AG04449 (cell line): ENCODE data around the gene EFL1.

Source experiments
- CTCF ChIA-PET: fragments of 350-600 bp; formaldehyde crosslinking; extraction: SDS; loops from one replicate; lab custom pipeline; 2021; ENCODE audit warnings: antibody characterized with exemption; lab: Yijun Ruan, JAX
- POLR2A ChIA-PET: fragments of 400-600, 350-600 bp; formaldehyde crosslinking; extraction: SDS; loops from one replicate; lab custom pipeline; 2020; ENCODE audit warnings: antibody characterized with exemption, inconsistent platforms; lab: Yijun Ruan, JAX
- DNase-seq: peaks from one replicate; pipeline ENCODE4 v3.0.0-alpha.2; 2010; ENCODE audit warnings: low read depth, low spot score
- H3K4me3 ChIP-seq: 2 replicates; pipeline ENCODE4 v1.5.1; 2011; ENCODE audit warnings: low read depth, mild to moderate bottlenecking, control low read depth, low read length
- TF ChIP-seq, protein P1 (sequence below): IDR thresholded peaks from one replicate; pipeline ENCODE4 v1.5.1; 2011; ENCODE audit warnings: mild to moderate bottlenecking, moderate library complexity, low read length, control low read depth, inconsistent platforms; ENCODE audit not compliant: insufficient read depth; ENCODE audit errors: missing control alignments

Gene EFL1

DNA sequence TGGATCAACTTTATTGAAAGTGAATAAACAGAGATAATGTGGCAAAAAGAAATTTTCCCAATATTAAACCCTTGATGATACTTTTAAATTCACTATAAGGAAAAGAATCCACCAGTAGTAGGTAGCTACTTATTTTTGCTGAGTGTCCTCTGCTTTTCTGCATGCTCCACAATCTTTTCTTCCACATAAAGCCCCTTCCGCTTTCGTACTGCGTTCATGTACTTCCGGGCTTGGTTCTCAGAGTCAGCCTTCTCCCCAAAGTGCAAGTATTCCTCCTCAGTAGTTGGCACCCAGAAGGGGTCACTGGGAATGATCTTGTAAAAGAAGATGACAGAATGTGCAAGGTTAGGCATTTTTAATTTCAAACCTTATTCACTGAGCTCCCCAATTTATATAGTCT, 132.3 kb downstream of the EFL1 start:
- CTCF ChIA-PET: interaction anchor here (1.0 to 6.1 kb wide), 7 partner anchors 8 to 22 kb away, joined by 3 to 59 read pairs (median 4); no protein-coding TSS in a partner anchor
- POLR2A ChIA-PET: interaction anchor here (1.3 kb wide), 1 partner anchor 18 kb away, joined by 5 read pairs; no protein-coding TSS in a partner anchor
- H3K4me3 ChIP-seq: no peak overlapping the region
- TF ChIP-seq, protein P1, sequence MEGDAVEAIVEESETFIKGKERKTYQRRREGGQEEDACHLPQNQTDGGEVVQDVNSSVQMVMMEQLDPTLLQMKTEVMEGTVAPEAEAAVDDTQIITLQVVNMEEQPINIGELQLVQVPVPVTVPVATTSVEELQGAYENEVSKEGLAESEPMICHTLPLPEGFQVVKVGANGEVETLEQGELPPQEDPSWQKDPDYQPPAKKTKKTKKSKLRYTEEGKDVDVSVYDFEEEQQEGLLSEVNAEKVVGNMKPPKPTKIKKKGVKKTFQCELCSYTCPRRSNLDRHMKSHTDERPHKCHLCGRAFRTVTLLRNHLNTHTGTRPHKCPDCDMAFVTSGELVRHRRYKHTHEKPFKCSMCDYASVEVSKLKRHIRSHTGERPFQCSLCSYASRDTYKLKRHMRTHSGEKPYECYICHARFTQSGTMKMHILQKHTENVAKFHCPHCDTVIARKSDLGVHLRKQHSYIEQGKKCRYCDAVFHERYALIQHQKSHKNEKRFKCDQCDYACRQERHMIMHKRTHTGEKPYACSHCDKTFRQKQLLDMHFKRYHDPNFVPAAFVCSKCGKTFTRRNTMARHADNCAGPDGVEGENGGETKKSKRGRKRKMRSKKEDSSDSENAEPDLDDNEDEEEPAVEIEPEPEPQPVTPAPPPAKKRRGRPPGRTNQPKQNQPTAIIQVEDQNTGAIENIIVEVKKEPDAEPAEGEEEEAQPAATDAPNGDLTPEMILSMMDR: no peak
- DNase-seq: no peak

DNA sequence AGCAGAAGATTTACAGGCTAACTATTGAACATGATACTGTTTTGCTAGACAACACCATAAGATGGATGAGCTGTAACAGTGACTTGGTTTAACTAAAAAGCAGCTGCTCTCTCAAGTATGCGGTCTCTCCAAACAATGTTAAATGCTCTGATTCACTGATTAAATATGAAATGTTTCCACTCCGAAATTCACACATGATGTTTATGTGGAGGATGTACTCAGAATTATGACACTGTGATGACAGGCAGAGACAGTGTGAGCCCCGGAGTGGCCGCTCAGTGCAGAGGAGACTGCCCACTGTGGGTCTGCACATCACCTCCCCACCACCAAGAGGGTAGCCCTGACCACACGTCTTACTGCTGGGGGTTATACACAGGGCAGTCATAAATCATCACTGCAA, 132.8 kb downstream of the EFL1 start:
- POLR2A ChIA-PET: interaction anchor here (0.7 to 1.6 kb wide), 3 partner anchors 17 to 83 kb away, joined by 3 to 5 read pairs (median 5); no protein-coding TSS in a partner anchor
- CTCF ChIA-PET: interaction anchor here (1.0 to 6.1 kb wide), 6 partner anchors 9 to 21 kb away, joined by 3 to 59 read pairs (median 4); no protein-coding TSS in a partner anchor

DNA sequence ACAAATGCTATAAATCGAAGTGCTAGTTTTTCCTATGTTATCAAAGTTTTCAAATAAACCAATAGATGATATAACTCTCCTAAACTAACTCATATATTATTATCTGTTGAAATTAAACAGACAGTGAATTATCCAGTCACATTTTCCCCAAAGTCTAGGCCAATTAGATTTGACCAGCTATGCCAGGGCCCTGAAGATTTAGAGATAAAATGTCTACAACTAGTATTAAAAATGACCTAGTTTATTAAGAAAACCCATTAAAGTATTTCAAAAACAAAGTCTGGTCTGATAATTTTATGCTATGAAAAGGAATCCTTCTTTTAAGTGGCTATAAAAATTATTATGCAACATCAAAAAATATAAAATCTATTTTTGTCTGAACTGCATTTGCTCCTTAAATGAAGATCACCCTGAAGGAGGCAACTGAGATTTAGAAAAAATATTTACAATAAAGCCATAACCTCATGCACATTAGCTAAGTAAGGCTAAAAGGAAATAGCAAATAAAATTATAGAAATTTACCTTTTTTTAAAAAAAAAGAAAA, 133.3 kb downstream of the EFL1 start:
- TF ChIP-seq, protein P1: no peak
- ChIA-PET POLR2A (interaction anchor here (0.7 to 1.6 kb wide), 3 partner anchors 17 to 82 kb away, joined by 3 to 5 read pairs (median 5); no protein-coding TSS in a partner anchor), CTCF (interaction anchor here (1.6 to 6.1 kb wide), 2 partner anchors 16 to 21 kb away, joined by 5 to 59 read pairs; no protein-coding TSS in a partner anchor)

More for the DNA sequence above, 132.8 kb downstream of the EFL1 start:
- DNase-seq: peak; percentile 88
- TF ChIP-seq, protein P1: no peak
- H3K4me3 ChIP-seq: no peak overlapping the region

DNA sequence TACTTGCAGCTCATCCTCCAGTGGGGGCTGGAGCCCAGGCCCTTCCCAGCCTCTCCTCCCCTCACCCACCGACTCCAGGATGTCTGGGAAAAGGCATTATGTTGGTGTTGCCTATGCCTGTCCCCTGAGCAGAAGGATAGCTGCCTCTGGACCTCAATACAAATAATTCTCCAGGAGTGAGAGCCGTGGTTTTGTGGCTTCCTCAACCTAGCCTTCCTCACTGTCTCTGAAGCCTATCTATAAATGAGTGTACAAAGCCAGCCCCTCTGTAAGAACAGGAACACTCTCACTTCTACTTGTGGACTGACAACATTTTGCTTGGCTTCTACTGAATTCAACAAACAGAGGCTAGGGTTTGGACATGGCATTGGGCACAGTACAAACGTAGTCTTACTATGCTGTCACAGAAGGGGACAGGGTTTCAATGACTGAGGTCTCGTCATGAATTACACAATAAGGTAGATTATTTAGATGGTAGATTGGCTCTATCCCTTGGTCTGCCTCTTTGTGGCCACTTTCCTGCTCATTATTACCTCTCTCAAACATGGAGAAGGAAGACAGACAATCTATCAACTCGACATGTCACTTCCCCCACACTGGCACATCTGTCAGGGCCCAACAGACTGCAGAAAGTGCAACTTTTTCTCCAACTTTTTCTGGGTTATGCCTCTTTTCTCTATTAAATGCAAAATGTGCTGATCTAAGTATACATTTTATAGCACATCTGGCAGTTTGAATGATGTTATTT, 134.0 kb downstream of the EFL1 start:
- ChIA-PET POLR2A (interaction anchor here (1.6 kb wide), 1 partner anchor 82 kb away, joined by 5 read pairs; no protein-coding TSS in a partner anchor), CTCF (interaction anchor here (0.9 to 6.1 kb wide), 5 partner anchors 12 to 20 kb away, joined by 3 to 59 read pairs (median 5); no protein-coding TSS in a partner anchor)
- TF ChIP-seq, protein P1: no peak
- H3K4me3 ChIP-seq: no peak overlapping the region
- no peak for DNase-seq

More for the DNA sequence above, 133.3 kb downstream of the EFL1 start:
- no peak for DNase-seq
- H3K4me3 ChIP-seq: no peak overlapping the region

DNA sequence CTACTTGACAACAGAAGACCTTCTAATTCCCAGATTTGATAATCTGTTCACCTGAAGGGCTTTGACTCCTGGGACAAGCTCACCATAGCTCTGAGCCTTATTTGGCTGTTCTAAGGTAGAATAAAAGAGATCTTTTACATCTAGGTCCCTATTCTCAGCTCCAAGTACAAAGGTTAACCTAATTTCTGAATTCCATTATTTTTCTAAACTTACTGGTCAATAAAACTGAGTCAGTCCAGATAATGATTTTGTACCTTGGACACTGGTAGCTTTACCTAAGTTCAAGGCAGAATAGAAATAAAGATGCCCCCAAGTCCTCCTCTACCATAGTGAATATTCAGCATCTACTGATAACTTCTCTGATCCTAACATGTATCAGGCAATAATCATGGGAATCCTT, 135.0 kb downstream of the EFL1 start:
- no peak overlapping the region for H3K4me3 ChIP-seq
- CTCF ChIA-PET: interaction anchor here (0.8 to 6.1 kb wide), 7 partner anchors 10 to 44 kb away, joined by 3 to 59 read pairs (median 3); no protein-coding TSS in a partner anchor
- POLR2A ChIA-PET: interaction anchor here (0.6 to 1.5 kb wide), 2 partner anchors 10 to 32 kb away, joined by 3 read pairs; no protein-coding TSS in a partner anchor
- TF ChIP-seq, protein P1: no peak
- no peak for DNase-seq
